Chondrocyte (in vitro differentiated cells): ENCODE data around the gene ACSM5. TPM values are rescaled to one million over a fixed set of nuclear protein-coding genes. Genes with fewer than 3 reads are reported as not detected.
"Not testable (repeated sequence)": the region's sequence is repeated elsewhere in the genome, so short reads cannot be mapped to it uniquely, and the experiment has no call there.

ENCODE experiments used
- DNase-seq: peaks from one replicate; pipeline ENCODE4 v3.0.0; 2021; ENCODE audit warnings: mixed read lengths, low spot score
- H3K27ac Mint-ChIP-seq: one replicate; pipeline ENCODE4 v1.8.0; 2021; ENCODE audit warnings: mild to moderate bottlenecking, moderate library complexity, mixed read lengths; ENCODE audit not compliant: unreplicated experiment
- H3K27me3 Mint-ChIP-seq: 2 replicates; pipeline ENCODE4 v1.8.0; 2021; ENCODE audit warnings: low read depth, mixed read lengths
- H3K36me3 Mint-ChIP-seq: 2 replicates; pipeline ENCODE4 v1.8.0; 2021; ENCODE audit warnings: low read depth, mixed read lengths
- H3K4me1 Mint-ChIP-seq: 2 replicates; pipeline ENCODE4 v1.8.0; 2021; ENCODE audit warnings: low read depth, mild to moderate bottlenecking, mixed read lengths
- H3K4me3 Mint-ChIP-seq: one replicate; pipeline ENCODE4 v1.8.0; 2021; ENCODE audit warnings: mild to moderate bottlenecking, moderate library complexity, mixed read lengths; ENCODE audit not compliant: unreplicated experiment
- H3K9me3 Mint-ChIP-seq: 2 replicates; pipeline ENCODE4 v1.8.0; 2021; ENCODE audit warnings: low read depth, mixed read lengths
- CTCF ChIP-seq: fragments of 200-600 bp; sonication (generic); IDR thresholded peaks from 2 replicates; pipeline ENCODE4 v1.5.0; 2021; ENCODE audit warnings: antibody characterized with exemption, mild to moderate bottlenecking, moderate library complexity
- total RNA-seq: library from RNA; stranded (reverse); gene quantifications from 3 replicates; pipeline ENCODE4 v1.2.1, GENCODE V29; 2021

Gene ACSM5
- total RNA-seq, 1 donor from 2014 or later, result 2.1 TPM

- H3K27me3 Mint-ChIP-seq, H3K4me1 Mint-ChIP-seq, H3K27ac Mint-ChIP-seq, DNase-seq, H3K4me3 Mint-ChIP-seq, H3K36me3 Mint-ChIP-seq: not testable (repeated sequence)
- peaks cover 10% of the 10 kb centered on the region for H3K9me3 Mint-ChIP-seq
These were observed 59.6 kb downstream of the ACSM5 start for GRCh38 chr16:20468954-20469353.

DNA sequence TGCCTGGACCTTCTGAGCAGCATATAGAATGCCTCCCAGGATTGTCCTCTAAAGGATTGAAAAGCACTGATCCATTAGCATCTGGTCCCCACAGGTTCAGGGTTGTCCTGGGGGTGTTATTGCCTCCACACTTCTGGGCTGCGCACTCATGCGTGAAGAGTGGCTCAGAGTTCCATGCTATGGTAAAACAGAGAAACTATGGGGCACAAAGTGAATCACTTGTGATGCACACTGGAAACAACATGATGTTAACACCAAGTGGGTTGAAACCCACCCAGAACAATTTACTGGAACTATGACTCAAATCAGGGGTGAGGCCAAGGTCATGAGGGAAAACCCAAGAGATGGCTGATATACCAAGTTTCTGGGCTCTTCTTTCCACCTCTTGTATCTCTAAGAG is 60.6 kb downstream of the ACSM5 start:
- not testable (repeated sequence) for H3K27ac Mint-ChIP-seq, H3K4me3 Mint-ChIP-seq, H3K9me3 Mint-ChIP-seq, H3K27me3 Mint-ChIP-seq, H3K4me1 Mint-ChIP-seq, H3K36me3 Mint-ChIP-seq, DNase-seq

GRCh38 chr16:20470732-20471131 is 61.4 kb downstream of the ACSM5 start:
- not testable (repeated sequence) for H3K9me3 Mint-ChIP-seq, H3K27ac Mint-ChIP-seq, H3K36me3 Mint-ChIP-seq, H3K27me3 Mint-ChIP-seq, DNase-seq, H3K4me3 Mint-ChIP-seq, H3K4me1 Mint-ChIP-seq

DNA sequence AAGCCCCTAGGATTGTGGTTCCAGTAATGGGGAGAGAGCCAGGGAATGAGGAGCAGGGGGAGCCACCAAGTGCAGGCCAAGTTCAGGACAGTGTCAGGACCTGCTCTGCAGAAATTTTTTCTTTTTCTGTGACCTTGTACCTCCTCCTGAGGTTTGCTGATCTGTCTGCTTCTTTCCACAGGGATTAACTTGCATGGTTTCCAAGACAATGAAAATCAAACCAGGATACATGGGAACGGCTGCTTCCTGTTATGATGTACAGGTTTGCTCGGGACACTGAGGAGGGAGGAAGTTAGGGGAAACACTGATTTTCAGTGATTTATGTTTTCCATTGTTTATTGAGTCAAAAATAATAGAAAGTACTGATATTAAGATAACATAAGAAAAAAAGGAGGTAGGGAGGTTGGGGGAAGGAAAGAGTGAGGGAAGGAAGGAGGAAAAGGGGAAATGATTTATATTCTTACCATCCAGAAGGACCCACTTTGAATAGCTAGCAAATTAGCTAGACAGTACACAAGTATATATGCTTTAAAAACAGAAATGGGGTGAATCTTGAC is 67.9 kb downstream of the ACSM5 start:
- not testable (repeated sequence) for H3K27me3 Mint-ChIP-seq, H3K36me3 Mint-ChIP-seq, H3K27ac Mint-ChIP-seq, H3K4me1 Mint-ChIP-seq, DNase-seq, H3K9me3 Mint-ChIP-seq, H3K4me3 Mint-ChIP-seq

- H3K27me3 Mint-ChIP-seq, H3K4me1 Mint-ChIP-seq, H3K9me3 Mint-ChIP-seq, H3K36me3 Mint-ChIP-seq, H3K4me3 Mint-ChIP-seq, H3K27ac Mint-ChIP-seq, DNase-seq: not testable (repeated sequence)
These were observed 74.7 kb downstream of the ACSM5 start for GRCh38 chr16:20483989-20484388.

GRCh38 chr16:20484726-20485125 is 75.4 kb downstream of the ACSM5 start:
- H3K36me3 Mint-ChIP-seq, result no peaks in the 10 kb centered on the region

DNA sequence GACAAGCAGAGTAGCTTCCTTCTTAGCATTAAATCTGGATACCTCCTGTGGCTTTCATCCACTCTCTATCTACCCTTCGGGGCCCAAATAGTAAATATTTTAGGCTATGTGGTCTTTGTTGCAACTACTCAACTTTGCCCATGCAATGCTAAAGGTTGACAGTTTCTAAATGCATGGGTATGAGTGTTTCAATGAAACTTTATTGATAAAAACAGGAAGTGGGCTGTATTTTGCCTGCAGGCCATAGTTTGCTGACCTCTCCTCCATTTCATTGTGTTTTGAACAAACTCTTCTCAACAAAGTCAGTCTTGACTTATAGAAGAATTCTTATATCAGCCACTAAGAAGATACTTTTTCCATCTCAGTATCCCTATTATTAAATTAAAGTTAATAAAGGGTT is 76.1 kb downstream of the ACSM5 start:
- Mint-ChIP-seq H3K4me3 (no peak overlapping the region), H3K27me3 (peaks cover 5% of the 10 kb centered on the region), H3K4me1 (no peaks in the 10 kb centered on the region), H3K36me3 (no peaks in the 10 kb centered on the region), H3K27ac (no peak overlapping the region), H3K9me3 (peaks cover 2% of the 10 kb centered on the region)
- DNase-seq, result no peak
- no peak for TF ChIP-seq CTCF

More at GRCh38 chr16:20484726-20485125, 75.4 kb downstream of the ACSM5 start:
- no peak for TF ChIP-seq CTCF
- no peak for DNase-seq
- H3K27ac Mint-ChIP-seq, result no peak overlapping the region
- no peaks in the 10 kb centered on the region for H3K4me1 Mint-ChIP-seq
- H3K9me3 Mint-ChIP-seq, result peaks cover 2% of the 10 kb centered on the region
- peaks cover 5% of the 10 kb centered on the region for H3K27me3 Mint-ChIP-seq
- no peak overlapping the region for H3K4me3 Mint-ChIP-seq

Other genes with a start within 250 kb of the ACSM5 start
- gene GP2, start 82.0 kb upstream of the ACSM5 start, total RNA-seq, result not detected in 3 replicates
- gene UMOD, start 56.8 kb upstream of the ACSM5 start, total RNA-seq, result not detected in 3 replicates
- gene PDILT, start 4.8 kb upstream of the ACSM5 start, total RNA-seq, result not detected in 3 replicates
- gene ACSM2A, start 42.0 kb downstream of the ACSM5 start, total RNA-seq, result 0.21 TPM in 1 of 3 replicates, not detected in the others
- 0.38 TPM in 1 of 3 replicates, not detected in the others for gene ACSM2B, start 166.8 kb downstream of the ACSM5 start, total RNA-seq